ENCODE results near the gene NEAT1.

NEAT1 gene

GRCh38 chr11:65433657-65434056 lies 11.1 kb downstream of the NEAT1 start:
- no peak for DNase-seq (ENCODE audit: low spot score)

- DNase-seq (ENCODE audit: low spot score) = no peak
These were observed 11.6 kb downstream of the NEAT1 start for GRCh38 chr11:65434057-65434666.

GRCh38 chr11:65434667-65435410 lies 12.2 kb downstream of the NEAT1 start:
- DNase-seq (ENCODE audit: low spot score) = no peak

- DNase-seq (ENCODE audit: low spot score) = no peak
These were observed 12.9 kb downstream of the NEAT1 start for GRCh38 chr11:65435411-65435931.

- no peak for DNase-seq (ENCODE audit: low spot score)
These were observed 13.4 kb downstream of the NEAT1 start for GRCh38 chr11:65435981-65436411.

- no peak for DNase-seq (ENCODE audit: low spot score)
These were observed 13.9 kb downstream of the NEAT1 start for GRCh38 chr11:65436412-65437032.

- DNase-seq (ENCODE audit: low spot score) = no peak
These were observed 15.0 kb downstream of the NEAT1 start for GRCh38 chr11:65437436-65438227.

GRCh38 chr11:65438257-65439151 lies 15.9 kb downstream of the NEAT1 start:
- no peak for DNase-seq (ENCODE audit: low spot score)

GRCh38 chr11:65439331-65440181 lies 17.0 kb downstream of the NEAT1 start:
- no peak for DNase-seq (ENCODE audit: low spot score)

- no peak for DNase-seq (ENCODE audit: low spot score)
These were observed 18.4 kb downstream of the NEAT1 start for GRCh38 chr11:65440831-65441499.

GRCh38 chr11:65442842-65443331 lies 20.3 kb downstream of the NEAT1 start:
- no peak for DNase-seq (ENCODE audit: low spot score)

GRCh38 chr11:65444314-65445051 lies 21.9 kb downstream of the NEAT1 start:
- DNase-seq (ENCODE audit: low spot score) = no peak

- DNase-seq (ENCODE audit: low spot score) = no peak
These were observed 22.6 kb downstream of the NEAT1 start for GRCh38 chr11:65445101-65445603.

GRCh38 chr11:65445604-65446445 lies 23.2 kb downstream of the NEAT1 start:
- DNase-seq (ENCODE audit: low spot score) = no peak

GRCh38 chr11:65446446-65447277 lies 24.1 kb downstream of the NEAT1 start:
- no peak for DNase-seq (ENCODE audit: low spot score)

- no peak for DNase-seq (ENCODE audit: low spot score)
These were observed 25.4 kb downstream of the NEAT1 start for GRCh38 chr11:65448074-65448417.

Data from kidney capillary endothelial cell (primary cell).